ENCODE data around the gene ACVR1. TPM values are rescaled to one million over a fixed set of nuclear protein-coding genes. Genes with fewer than 3 reads are reported as not detected.

Gene ACVR1
- total and polyA plus RNA-seq, 2 of the 13 experiments (the other 11 are each of a cell fraction or from before 2014, with no cell fraction given) = 2.3 to 5.4 TPM

DNA sequence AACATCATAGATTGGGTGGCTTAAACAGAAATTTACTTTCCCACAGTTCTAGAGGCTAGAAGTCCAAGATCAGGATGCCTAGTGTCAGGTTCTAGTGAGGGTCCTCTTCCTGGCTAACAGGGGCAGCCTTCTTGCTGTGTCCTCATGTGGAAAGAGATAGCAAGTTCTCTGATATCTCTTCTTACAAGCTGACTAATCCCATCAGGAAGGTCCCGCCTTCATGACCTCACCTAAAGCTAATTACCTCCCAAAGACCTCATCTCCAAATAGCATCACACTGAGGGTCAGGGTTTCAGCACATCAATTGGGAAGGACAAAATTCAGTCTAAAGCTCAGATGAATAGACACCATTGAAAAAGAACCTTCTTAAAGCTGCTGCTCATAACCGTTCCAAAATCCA lies 22.9 kb downstream of the ACVR1 start:
- intact Hi-C loops (cut with micrococcal nuclease; ENCODE audit: unreplicated experiment) (no loop called here), in situ Hi-C loops (cut with HindIII; ENCODE audit: extremely low pct_ligation_motif_present, low pct_unique_long_range_greater_than_20kb) (no loop called here)
- TF ChIP-seq ZNF317 (CRISPR knock-in tag; IDR thresholded peaks at IDR 0.05) (no peak), ZNF383 (CRISPR knock-in tag; IDR thresholded peaks at IDR 0.05; ENCODE audit: borderline replicate concordance) (no peak), ZNF572 (CRISPR knock-in tag; IDR thresholded peaks at IDR 0.05) (no peak), ZNF12 (CRISPR knock-in tag; IDR thresholded peaks at IDR 0.05) (no peak), CREB1 (IDR thresholded peaks at IDR 0.05) (no peak), CREB1 (CRISPR knock-in tag; IDR thresholded peaks at IDR 0.05) (no peak), RBAK (CRISPR knock-in tag; IDR thresholded peaks at IDR 0.05) (no peak), MYNN (CRISPR knock-in tag; IDR thresholded peaks at IDR 0.05; ENCODE audit: low read depth) (no peak), MTA1 (CRISPR knock-in tag; IDR thresholded peaks at IDR 0.05; ENCODE audit: borderline replicate concordance) (no peak), ZFP37 (CRISPR knock-in tag; IDR thresholded peaks at IDR 0.05; ENCODE audit: borderline replicate concordance) (no peak), NCOA1 (CRISPR knock-in tag; IDR thresholded peaks at IDR 0.05) (no peak), ZNF230 (CRISPR knock-in tag; IDR thresholded peaks at IDR 0.05) (no peak), ZNF841 (CRISPR knock-in tag; IDR thresholded peaks at IDR 0.05; ENCODE audit: borderline replicate concordance) (no peak)
- TF ChIP-seq, protein P1, sequence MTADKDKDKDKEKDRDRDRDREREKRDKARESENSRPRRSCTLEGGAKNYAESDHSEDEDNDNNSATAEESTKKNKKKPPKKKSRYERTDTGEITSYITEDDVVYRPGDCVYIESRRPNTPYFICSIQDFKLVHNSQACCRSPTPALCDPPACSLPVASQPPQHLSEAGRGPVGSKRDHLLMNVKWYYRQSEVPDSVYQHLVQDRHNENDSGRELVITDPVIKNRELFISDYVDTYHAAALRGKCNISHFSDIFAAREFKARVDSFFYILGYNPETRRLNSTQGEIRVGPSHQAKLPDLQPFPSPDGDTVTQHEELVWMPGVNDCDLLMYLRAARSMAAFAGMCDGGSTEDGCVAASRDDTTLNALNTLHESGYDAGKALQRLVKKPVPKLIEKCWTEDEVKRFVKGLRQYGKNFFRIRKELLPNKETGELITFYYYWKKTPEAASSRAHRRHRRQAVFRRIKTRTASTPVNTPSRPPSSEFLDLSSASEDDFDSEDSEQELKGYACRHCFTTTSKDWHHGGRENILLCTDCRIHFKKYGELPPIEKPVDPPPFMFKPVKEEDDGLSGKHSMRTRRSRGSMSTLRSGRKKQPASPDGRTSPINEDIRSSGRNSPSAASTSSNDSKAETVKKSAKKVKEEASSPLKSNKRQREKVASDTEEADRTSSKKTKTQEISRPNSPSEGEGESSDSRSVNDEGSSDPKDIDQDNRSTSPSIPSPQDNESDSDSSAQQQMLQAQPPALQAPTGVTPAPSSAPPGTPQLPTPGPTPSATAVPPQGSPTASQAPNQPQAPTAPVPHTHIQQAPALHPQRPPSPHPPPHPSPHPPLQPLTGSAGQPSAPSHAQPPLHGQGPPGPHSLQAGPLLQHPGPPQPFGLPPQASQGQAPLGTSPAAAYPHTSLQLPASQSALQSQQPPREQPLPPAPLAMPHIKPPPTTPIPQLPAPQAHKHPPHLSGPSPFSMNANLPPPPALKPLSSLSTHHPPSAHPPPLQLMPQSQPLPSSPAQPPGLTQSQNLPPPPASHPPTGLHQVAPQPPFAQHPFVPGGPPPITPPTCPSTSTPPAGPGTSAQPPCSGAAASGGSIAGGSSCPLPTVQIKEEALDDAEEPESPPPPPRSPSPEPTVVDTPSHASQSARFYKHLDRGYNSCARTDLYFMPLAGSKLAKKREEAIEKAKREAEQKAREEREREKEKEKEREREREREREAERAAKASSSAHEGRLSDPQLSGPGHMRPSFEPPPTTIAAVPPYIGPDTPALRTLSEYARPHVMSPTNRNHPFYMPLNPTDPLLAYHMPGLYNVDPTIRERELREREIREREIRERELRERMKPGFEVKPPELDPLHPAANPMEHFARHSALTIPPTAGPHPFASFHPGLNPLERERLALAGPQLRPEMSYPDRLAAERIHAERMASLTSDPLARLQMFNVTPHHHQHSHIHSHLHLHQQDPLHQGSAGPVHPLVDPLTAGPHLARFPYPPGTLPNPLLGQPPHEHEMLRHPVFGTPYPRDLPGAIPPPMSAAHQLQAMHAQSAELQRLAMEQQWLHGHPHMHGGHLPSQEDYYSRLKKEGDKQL (CRISPR knock-in tag; IDR thresholded peaks at IDR 0.05; ENCODE audit: low read depth) = no peak
- TF ChIP-seq, protein P2, sequence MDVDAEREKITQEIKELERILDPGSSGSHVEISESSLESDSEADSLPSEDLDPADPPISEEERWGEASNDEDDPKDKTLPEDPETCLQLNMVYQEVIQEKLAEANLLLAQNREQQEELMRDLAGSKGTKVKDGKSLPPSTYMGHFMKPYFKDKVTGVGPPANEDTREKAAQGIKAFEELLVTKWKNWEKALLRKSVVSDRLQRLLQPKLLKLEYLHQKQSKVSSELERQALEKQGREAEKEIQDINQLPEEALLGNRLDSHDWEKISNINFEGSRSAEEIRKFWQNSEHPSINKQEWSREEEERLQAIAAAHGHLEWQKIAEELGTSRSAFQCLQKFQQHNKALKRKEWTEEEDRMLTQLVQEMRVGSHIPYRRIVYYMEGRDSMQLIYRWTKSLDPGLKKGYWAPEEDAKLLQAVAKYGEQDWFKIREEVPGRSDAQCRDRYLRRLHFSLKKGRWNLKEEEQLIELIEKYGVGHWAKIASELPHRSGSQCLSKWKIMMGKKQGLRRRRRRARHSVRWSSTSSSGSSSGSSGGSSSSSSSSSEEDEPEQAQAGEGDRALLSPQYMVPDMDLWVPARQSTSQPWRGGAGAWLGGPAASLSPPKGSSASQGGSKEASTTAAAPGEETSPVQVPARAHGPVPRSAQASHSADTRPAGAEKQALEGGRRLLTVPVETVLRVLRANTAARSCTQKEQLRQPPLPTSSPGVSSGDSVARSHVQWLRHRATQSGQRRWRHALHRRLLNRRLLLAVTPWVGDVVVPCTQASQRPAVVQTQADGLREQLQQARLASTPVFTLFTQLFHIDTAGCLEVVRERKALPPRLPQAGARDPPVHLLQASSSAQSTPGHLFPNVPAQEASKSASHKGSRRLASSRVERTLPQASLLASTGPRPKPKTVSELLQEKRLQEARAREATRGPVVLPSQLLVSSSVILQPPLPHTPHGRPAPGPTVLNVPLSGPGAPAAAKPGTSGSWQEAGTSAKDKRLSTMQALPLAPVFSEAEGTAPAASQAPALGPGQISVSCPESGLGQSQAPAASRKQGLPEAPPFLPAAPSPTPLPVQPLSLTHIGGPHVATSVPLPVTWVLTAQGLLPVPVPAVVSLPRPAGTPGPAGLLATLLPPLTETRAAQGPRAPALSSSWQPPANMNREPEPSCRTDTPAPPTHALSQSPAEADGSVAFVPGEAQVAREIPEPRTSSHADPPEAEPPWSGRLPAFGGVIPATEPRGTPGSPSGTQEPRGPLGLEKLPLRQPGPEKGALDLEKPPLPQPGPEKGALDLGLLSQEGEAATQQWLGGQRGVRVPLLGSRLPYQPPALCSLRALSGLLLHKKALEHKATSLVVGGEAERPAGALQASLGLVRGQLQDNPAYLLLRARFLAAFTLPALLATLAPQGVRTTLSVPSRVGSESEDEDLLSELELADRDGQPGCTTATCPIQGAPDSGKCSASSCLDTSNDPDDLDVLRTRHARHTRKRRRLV (CRISPR knock-in tag; IDR thresholded peaks at IDR 0.05) = no peak
- Histone ChIP-seq H4K20me1 (ENCODE audit: insufficient read depth, low read length) (no peaks in the 10 kb centered on the region), H3K79me2 (ENCODE audit: insufficient read depth, low read length) (no peaks in the 10 kb centered on the region), H3K9ac (ENCODE audit: insufficient read depth, low read depth, low read length) (no peak overlapping the region), H3K9me3 (ENCODE audit: low read length) (no peaks in the 10 kb centered on the region), H3K4me2 (ENCODE audit: low read depth, low read length) (no peak overlapping the region), H2AFZ (ENCODE audit: low read length) (no peak overlapping the region), H3K27me3 (ENCODE audit: control insufficient read depth in 1 of 2, insufficient read depth in 2 of 2, low read length in 2 of 2) (no peaks in the 10 kb centered on the region), H3K27ac (ENCODE audit: extremely low read length, insufficient read depth, low read length) (no peak overlapping the region), H3K36me3 (replicated peaks in 1 of 2; ENCODE audit: control insufficient read depth in 1 of 2, insufficient read depth in 2 of 2, low read length in 2 of 2) (no peaks in the 10 kb centered on the region), H3K4me3 (replicated peaks in 1 of 3; ENCODE audit: insufficient read depth in 1 of 3, low read depth in 2 of 3, low read length in 3 of 3) (no peak overlapping the region), H3K4me1 (ENCODE audit: insufficient read depth, low read length) (no peaks in the 10 kb centered on the region)
- no TSS peak for BruUV-seq (replicated peaks)
- FAIRE-seq (no peak), DNase-seq (ENCODE audit: low spot score) (no peak), ATAC-seq (no peak)
- WGBS (ENCODE audit: low lambda C conversion rate) = 90% methylated on average over 2 of the region's 2 CpGs
- POLR2A ChIA-PET = interaction anchor here (1.0 to 1.1 kb wide), 2 partner anchors 15 to 23 kb away, joined by 4 read pairs; partner anchors contain the start of gene ACVR1
- CTCF ChIA-PET (ENCODE audit: low intra/inter-chr PET ratio, low total read pairs) = no interaction called here
